DMS114 treated with DMSO at 0.1 percent for 48 hours (cell line): ENCODE measurements around the gene KIAA0825.
"Not testable (repeated sequence)": the region's sequence is repeated elsewhere in the genome, so short reads cannot be mapped to it uniquely, and the experiment has no call there.

Source experiments
- DNase-seq: peaks from one replicate; lab custom pipeline; 2025; ENCODE audit not compliant: unreplicated experiment; lab: John Stamatoyannopoulos, UW

Gene KIAA0825

GRCh38 chr5:94376672-94377345 is 241.6 kb downstream of the KIAA0825 start:
- DNase-seq, result no peak

GRCh38 chr5:94375801-94376200 is 242.6 kb downstream of the KIAA0825 start:
- DNase-seq, result no peak

GRCh38 chr5:94374336-94374735 is 244.1 kb downstream of the KIAA0825 start:
- no peak for DNase-seq

- no peak for DNase-seq
Observed at GRCh38 chr5:94367900-94368299, 250.5 kb downstream of the KIAA0825 start.

- no peak for DNase-seq
Observed at GRCh38 chr5:94366811-94367210, 251.6 kb downstream of the KIAA0825 start.

- DNase-seq, result no peak
Observed at GRCh38 chr5:94362857-94363256, 255.5 kb downstream of the KIAA0825 start.

- no peak for DNase-seq
Observed at GRCh38 chr5:94361832-94362796, 256.3 kb downstream of the KIAA0825 start.

GRCh38 chr5:94361161-94361560 is 257.2 kb downstream of the KIAA0825 start:
- DNase-seq, result no peak

GRCh38 chr5:94360382-94361130 is 257.8 kb downstream of the KIAA0825 start:
- DNase-seq, result no peak

GRCh38 chr5:94359880-94360279 is 258.5 kb downstream of the KIAA0825 start:
- no peak for DNase-seq

GRCh38 chr5:94355811-94356210 is 262.6 kb downstream of the KIAA0825 start:
- no peak for DNase-seq

GRCh38 chr5:94354837-94355485 is 263.4 kb downstream of the KIAA0825 start:
- DNase-seq, result not testable (repeated sequence)

GRCh38 chr5:94353605-94354004 is 264.8 kb downstream of the KIAA0825 start:
- DNase-seq, result no peak

- DNase-seq, result no peak
Observed at GRCh38 chr5:94347130-94347529, 271.3 kb downstream of the KIAA0825 start.

- no peak for DNase-seq
Observed at GRCh38 chr5:94345257-94345656, 273.1 kb downstream of the KIAA0825 start.

- DNase-seq, result no peak
Observed at GRCh38 chr5:94337617-94338016, 280.8 kb downstream of the KIAA0825 start.

GRCh38 chr5:94335936-94336335 is 282.5 kb downstream of the KIAA0825 start:
- DNase-seq, result no peak

- DNase-seq, result no peak
Observed at GRCh38 chr5:94329115-94329514, 289.3 kb downstream of the KIAA0825 start.

- peak; percentile 85 for DNase-seq
Observed at GRCh38 chr5:94326586-94326985, 291.8 kb downstream of the KIAA0825 start.

- DNase-seq, result peak; percentile 64
Observed at GRCh38 chr5:94316916-94317838, 301.2 kb downstream of the KIAA0825 start.
